ENCODE measurements around the gene TMEM207. TPM values are rescaled to one million over a fixed set of nuclear protein-coding genes. Genes with fewer than 3 reads are reported as not detected.

Gene TMEM207
- total RNA-seq, 2 donors from 2014 or later: not detected

DNA sequence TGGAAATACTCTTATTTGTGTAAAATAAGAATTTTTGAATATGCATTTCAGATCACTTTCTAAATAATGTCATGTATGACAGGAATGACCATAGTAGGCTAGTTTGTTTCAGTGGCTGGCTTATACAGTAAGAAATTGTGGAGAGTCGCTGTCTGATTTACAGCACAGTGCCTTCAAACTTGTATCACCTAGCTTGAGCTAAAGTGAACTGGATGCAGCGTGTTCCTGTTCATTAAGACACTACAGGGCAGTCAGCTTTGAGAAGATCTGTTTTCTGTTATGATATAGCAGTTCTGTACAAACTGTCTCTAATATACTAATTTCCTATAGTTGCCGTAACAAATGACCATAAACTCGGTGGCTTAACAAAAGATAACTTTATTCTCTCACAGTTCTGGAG, 51.8 kb downstream of the TMEM207 start:
- no peak for DNase-seq (ENCODE audit: low spot score)
- intact Hi-C loops (cut with DNase I): no loop called here

DNA sequence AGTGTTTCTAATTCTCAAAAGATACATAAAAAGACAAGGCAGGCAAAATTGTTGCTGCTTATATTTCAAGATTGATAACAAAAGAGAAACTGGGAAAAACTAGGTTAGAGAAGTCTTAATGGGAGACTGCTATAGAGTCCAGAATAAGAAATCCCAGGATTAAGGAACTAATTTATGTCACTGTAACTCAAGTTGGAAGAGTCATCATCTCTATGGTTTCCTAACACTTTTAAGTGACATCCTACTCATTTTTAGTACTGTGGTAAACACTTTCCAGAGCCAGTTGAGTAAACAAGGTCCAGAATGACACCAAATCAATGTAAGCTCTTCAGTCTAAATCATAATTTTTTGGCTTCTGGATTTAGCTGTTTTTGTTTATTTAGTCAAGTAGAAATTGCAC, 53.7 kb downstream of the TMEM207 start:
- intact Hi-C loops (cut with DNase I): no loop called here
- DNase-seq (ENCODE audit: low spot score): no peak

DNA sequence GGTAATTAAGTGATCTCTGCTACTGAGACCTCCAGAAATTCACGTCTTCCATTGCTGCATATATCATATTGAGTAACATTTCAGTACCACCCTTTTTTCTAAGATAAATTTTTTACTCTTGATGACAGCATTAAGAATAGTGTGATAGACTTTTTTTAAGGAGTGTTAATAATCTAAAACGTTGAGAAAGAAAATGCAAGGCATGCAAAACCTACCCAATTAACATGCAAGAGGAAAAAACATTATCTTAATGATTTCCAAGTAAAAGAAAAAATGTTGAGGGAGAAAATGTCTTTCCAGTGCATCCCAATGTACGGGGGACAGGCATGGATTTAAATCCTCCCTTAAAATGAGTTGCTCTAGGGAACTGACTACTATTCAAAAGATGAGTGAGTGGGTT, 61.0 kb downstream of the TMEM207 start:
- intact Hi-C loops (cut with DNase I): no loop called here
- no peak for DNase-seq (ENCODE audit: low spot score)

DNA sequence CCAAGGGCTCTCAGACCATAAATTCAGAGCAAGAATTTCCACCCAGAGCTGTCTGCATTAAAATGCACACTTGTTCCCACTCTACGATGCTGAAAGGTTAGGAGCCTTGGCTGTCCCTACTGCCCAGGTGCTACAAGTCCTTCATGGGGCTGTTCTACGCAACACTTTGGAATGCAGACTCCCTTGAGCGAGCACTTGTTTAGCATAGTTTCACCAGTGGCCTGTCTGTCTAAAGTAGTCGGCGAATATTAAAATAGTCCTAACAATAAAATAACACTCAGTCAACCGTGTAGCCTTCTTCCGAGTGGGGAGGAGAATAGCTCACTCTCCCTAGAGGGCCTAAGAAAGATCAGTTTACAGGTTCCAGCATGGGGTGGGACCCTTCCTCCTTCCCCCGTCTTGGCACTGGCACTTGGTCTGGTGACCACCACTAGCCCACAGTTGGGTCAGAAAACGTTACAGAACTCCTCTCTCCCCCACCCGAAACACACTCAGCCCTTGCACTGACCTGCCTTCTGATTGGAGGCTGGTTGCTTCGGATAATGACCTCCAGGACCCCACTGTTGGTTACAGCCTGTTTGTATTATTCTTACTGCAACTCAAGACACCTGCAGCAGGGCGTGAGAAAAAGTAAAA, 62.0 kb downstream of the TMEM207 start, which contains the start of gene CLDN16:
CLDN16 (plus strand) TSS at position 586 of the 636 bp plus-strand sequence. CDS start 167 bp downstream, outside the sequence.
- DNase-seq (ENCODE audit: low spot score): no peak
- intact Hi-C loops (cut with DNase I): no loop called here

DNA sequence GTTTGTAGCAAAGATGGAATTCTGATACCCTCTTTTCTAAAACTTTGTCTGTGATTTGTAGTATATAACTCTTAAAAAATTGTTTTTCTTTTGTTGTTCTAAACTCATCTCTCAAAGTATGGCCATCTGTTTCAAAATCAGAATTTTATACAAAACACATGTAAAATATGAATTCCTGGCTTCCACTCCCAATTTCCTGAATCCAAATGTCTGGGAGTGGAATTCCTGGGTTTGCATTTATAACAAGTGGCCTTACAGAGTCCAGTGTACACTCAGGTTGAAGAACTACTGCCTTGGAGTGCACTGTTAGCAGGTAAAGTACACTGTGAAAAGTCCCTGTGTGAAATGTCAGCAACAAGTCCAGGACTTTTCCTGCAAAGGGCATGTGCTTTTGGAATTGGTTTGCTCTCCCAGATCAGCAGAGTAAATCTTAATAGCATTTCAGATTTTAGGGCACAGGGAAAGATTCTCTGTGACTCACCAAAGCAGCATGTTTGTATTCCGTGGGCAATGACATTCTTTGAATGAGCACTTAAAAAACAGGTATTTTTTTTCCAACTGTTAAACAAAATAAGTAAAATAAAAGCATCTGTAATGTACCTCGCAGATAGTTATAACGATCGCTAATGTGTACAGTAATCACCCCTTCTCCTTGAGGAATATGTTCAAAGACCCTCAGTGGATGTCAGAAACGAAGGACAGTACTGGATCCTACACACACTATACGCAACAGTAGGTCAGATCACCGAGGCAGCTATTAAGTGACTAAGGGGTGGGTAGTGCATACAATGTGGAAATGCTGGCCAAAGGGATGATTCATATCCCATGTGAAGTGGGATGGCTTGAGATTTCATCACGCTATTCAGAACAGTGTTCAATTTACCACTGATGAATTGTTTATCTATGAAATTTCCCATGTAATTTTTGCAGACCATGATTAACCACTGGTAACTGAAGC, 63.7 kb downstream of the TMEM207 start:
- DNase-seq (ENCODE audit: low spot score): no peak
- intact Hi-C loops (cut with DNase I): no loop called here

DNA sequence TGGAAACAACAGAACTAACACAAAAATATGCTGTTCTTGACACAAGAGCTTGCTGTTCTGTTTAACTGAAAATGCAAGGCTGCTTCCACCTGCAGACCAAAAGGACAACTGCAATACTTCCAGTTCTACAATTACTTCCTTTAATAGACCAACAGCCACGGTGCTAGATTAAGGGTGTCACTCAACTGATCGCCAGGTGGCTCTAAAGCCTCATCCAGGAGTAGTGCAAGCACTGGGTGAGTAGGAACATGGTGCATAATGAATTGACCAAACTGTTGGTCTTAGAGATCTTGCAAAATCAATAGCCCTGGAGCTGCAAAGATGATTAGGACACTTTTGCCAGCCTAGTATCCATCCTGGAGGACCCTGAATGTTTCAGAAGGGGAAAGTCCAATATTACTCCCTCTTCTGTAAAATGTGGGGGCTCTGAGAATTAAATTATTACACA, 65.4 kb downstream of the TMEM207 start:
- intact Hi-C loops (cut with DNase I): no loop called here
- DNase-seq (ENCODE audit: low spot score): no peak

DNA sequence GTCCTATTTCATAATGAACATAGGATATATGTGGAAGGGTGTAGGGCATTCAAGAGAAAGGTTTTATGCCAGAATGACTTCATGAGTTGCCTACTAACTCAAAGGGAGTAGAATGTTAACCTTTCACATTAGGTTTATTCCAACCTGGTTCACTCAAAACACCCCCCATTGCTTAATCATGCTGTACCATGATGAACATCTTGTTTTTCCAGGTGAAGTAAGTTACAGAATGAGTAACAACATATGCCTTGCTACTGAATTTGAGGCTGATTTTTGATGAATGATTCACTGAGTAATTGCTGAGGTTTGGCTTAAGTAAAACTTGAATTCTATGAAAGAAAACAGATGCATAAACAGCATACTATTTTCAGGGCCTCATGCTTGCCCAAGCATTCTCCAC, 67.6 kb downstream of the TMEM207 start:
- intact Hi-C loops (cut with DNase I): no loop called here
- DNase-seq (ENCODE audit: low spot score): no peak

DNA sequence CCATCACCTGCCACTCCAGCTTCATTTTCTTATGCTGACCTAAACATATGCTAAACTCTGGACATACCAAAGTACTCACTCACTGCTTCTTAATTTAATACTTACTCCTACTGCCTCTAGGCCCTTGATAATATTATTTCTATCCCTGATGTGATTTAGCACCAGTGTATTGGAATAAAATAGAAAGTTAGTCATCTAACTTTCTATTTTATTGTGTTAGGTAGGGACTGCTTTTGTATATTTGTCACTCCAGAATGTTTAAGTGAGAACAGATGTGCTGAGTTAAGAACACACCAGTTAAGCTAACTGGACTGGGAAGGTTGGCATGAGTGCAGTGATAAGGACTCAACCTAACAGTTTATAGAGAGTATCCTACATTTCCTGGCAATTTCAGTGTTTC, 68.3 kb downstream of the TMEM207 start:
- DNase-seq (ENCODE audit: low spot score): no peak
- intact Hi-C loops (cut with DNase I): no loop called here

DNA sequence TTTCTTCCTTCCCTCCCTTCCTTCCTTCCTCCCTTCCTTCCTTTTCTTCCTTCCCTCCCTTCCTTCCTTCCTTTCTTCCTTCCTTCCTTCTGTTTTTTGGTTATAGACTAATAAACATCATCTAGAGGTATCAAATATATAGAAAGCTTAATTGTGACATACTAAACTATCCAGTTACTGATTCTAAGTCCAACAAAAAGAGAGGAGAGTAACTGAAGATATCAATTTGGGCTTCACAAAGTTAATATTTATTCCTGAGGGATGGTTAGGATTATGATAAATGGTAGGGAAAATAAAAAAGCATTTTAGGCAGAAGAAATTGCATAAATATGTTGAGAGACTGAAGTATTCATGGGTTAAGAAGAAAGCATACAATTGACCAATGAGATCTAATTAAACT, 69.5 kb downstream of the TMEM207 start:
- intact Hi-C loops (cut with DNase I): no loop called here
- no peak for DNase-seq (ENCODE audit: low spot score)

Other genes starting within 250 kb of the TMEM207 start
- gene CLDN1, start 127.5 kb downstream of the TMEM207 start, total RNA-seq: 1 to 10 TPM in 1 of 2 donors, under 1 TPM in 1; 0.46 to 1.1 TPM
- gene CLDN16, start 61.7 kb downstream of the TMEM207 start, total RNA-seq: not detected
- gene IL1RAP, start 64.2 kb upstream of the TMEM207 start, total RNA-seq: 10 to 100 TPM; 10.2 to 17.2 TPM